HG03439 (cell line): ENCODE data around the gene NAALADL2.
"Not testable (repeated sequence)": the region's sequence is repeated elsewhere in the genome, so short reads cannot be mapped to it uniquely, and the experiment has no call there.

ENCODE experiments used
- ATAC-seq: cut with Tn5 transposase; IDR thresholded peaks from one replicate; pipeline ENCODE4 v1.9.1; 2021; ENCODE audit warnings: mild to moderate bottlenecking, moderate library complexity; ENCODE audit not compliant: unreplicated experiment

NAALADL2 gene

GRCh38 chr3:175460849-175461399 lies 601.8 kb downstream of the NAALADL2 start:
- ATAC-seq = not testable (repeated sequence)

GRCh38 chr3:175464362-175464761 lies 605.2 kb downstream of the NAALADL2 start:
- no peak for ATAC-seq

- ATAC-seq = no peak
Observed at GRCh38 chr3:175469124-175469523, 610.0 kb downstream of the NAALADL2 start.

- no peak for ATAC-seq
Observed at GRCh38 chr3:175475765-175476164, 616.6 kb downstream of the NAALADL2 start.

GRCh38 chr3:175476489-175476888 lies 617.4 kb downstream of the NAALADL2 start:
- no peak for ATAC-seq

GRCh38 chr3:175477651-175478224 lies 618.6 kb downstream of the NAALADL2 start:
- peak; percentile 79 for ATAC-seq

GRCh38 chr3:175478301-175478700 lies 619.2 kb downstream of the NAALADL2 start:
- ATAC-seq = peak; percentile 16

GRCh38 chr3:175479175-175479574 lies 620.0 kb downstream of the NAALADL2 start:
- ATAC-seq = no peak

- ATAC-seq = no peak
Observed at GRCh38 chr3:175479800-175480199, 620.7 kb downstream of the NAALADL2 start.

GRCh38 chr3:175484666-175485065 lies 625.5 kb downstream of the NAALADL2 start:
- no peak for ATAC-seq

- no peak for ATAC-seq
Observed at GRCh38 chr3:175485436-175485835, 626.3 kb downstream of the NAALADL2 start.

- peak; percentile 50 for ATAC-seq
Observed at GRCh38 chr3:175486255-175486654, 627.1 kb downstream of the NAALADL2 start.

GRCh38 chr3:175489406-175489805 lies 630.3 kb downstream of the NAALADL2 start:
- peak; percentile 60 for ATAC-seq

GRCh38 chr3:175493301-175493700 lies 634.2 kb downstream of the NAALADL2 start:
- no peak for ATAC-seq

GRCh38 chr3:175495331-175495730 lies 636.2 kb downstream of the NAALADL2 start:
- ATAC-seq = no peak

- no peak for ATAC-seq
Observed at GRCh38 chr3:175502155-175502554, 643.0 kb downstream of the NAALADL2 start.

- ATAC-seq = no peak
Observed at GRCh38 chr3:175511219-175511785, 652.2 kb downstream of the NAALADL2 start.

- no peak for ATAC-seq
Observed at GRCh38 chr3:175512700-175513099, 653.6 kb downstream of the NAALADL2 start.

GRCh38 chr3:175518459-175518858 lies 659.3 kb downstream of the NAALADL2 start:
- peak; percentile 67 for ATAC-seq

GRCh38 chr3:175521406-175521805 lies 662.3 kb downstream of the NAALADL2 start:
- no peak for ATAC-seq

GRCh38 chr3:175526191-175526590 lies 667.1 kb downstream of the NAALADL2 start:
- ATAC-seq = no peak

GRCh38 chr3:175526609-175527280 lies 667.6 kb downstream of the NAALADL2 start:
- ATAC-seq = no peak
